ENCODE results near the gene LSM14A. TPM values are rescaled to one million over a fixed set of nuclear protein-coding genes. Genes with fewer than 3 reads are reported as not detected.
A peak's percentile ranks its signal among the peaks of the same experiment; 100 is the strongest.
"Not testable (repeated sequence)": the region's sequence is repeated elsewhere in the genome, so short reads cannot be mapped to it uniquely, and the experiment has no call there.

LSM14A gene
- total RNA-seq, 5 donors from 2014 or later (not counting 1 experiment from before 2014, with no cell fraction given) = 135 to 180 (median 159) TPM

DNA sequence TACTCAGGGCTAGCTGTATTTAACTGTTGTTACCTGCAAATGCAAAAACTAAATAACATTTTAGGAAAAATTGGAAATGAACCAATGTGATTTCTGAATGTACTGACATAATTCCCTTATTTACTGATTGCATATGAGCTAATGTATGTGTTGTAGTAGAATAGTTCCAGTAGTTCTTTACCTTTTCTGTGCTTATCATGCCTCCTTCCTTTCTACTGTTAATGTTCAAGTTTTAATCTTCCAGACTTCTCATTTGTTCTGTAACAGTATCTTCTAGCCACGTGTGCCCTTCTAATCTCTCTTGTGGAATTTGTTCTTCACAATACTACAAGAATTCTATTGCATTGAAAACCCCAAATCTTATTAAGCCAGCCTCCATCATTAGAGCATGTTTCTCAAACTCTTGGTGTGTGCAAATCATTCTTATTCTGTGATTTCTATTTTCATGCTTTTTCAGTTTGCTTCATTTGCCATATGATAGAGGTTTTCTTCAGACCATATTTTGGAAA is 17.7 kb downstream of the LSM14A start:
- H3K36me3 ChIP-seq (ENCODE audit: control insufficient read depth in 2 of 2, extremely low read depth in 1 of 2, insufficient read depth in 1 of 2, low read length in 1 of 2) = peaks cover 0 to 16% of the 10 kb centered on the region in 2 donors
- peaks cover 21 to 28% of the 10 kb centered on the region in 2 experiments for H3K4me1 ChIP-seq (ENCODE audit: control insufficient read depth in 1 of 2, extremely low read depth in 1 of 2, insufficient read depth in 2 of 2, low read length in 2 of 2)
- POLR2A ChIA-PET = no interaction called here
- CTCF ChIA-PET = no interaction called here
- H3K4me1 Mint-ChIP-seq = peaks cover 69 to 78% (median 76%) of the 10 kb centered on the region in 3 donors
- peaks cover 13% of the 10 kb centered on the region for H3K36me3 Mint-ChIP-seq
- ATAC-seq (replicated peaks in 1 of 4) (no peak), DNase-seq (no peak)
- H3K9me3 ChIP-seq = no peaks in the 10 kb centered on the region
- no peaks in the 10 kb centered on the region for H3K9me3 Mint-ChIP-seq
- H3K27ac Mint-ChIP-seq = no peak overlapping the region
- H3K4me3 ChIP-seq (ENCODE audit: control insufficient read depth in 1 of 2, extremely low read depth in 1 of 2, low read length in 1 of 2) = no peak overlapping the region
- H3K27ac ChIP-seq (ENCODE audit: low read length) = no peak overlapping the region
- no peaks in the 10 kb centered on the region for H3K27me3 ChIP-seq (replicated peaks in 1 of 2; ENCODE audit: control insufficient read depth in 2 of 2, extremely low read depth in 1 of 2, insufficient read depth in 2 of 2, low read length in 1 of 2)
- WGBS (ENCODE audit: insufficient coverage) = no CpG with 5 or more reads among the region's 1 CpG
- H3K27me3 Mint-ChIP-seq = no peaks in the 10 kb centered on the region
- H3K4me3 Mint-ChIP-seq = peak overlapping the region in 1 of 3 donors; percentile 13

DNA sequence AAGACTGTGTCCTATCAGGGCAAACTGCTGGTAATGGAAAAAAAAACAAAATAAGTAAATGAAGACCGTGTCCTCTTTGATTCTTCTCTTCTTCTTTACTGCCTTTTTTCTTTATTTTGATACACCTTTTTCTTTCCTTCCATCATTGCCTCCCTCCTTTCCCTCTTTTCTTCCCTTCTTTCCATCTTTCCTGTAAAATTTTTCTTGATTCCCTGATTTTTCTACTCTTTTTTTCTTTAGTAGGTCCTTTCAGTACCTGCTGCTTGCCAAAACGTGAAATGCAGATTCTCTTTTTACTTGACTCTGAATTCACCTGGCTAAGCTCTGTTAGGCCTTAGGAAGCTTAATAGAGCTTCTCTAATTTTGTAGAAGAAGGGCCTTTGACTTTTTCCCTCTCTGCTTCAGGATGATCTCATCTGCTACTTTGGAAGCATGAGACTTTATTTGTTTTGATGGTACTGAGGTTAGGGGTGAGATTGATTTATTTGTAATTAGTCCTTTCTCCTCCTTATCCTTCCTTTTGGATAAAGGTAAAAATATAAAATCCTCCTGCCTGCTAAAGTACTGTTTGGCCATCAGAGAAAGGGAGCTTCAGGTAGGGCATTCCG is 19.2 kb downstream of the LSM14A start:
- Mint-ChIP-seq H3K27ac (peak overlapping the region; percentile 10 to 72), H3K4me1 (peaks cover 59 to 66% (median 63%) of the 10 kb centered on the region in 3 donors), H3K36me3 (peaks cover 12% of the 10 kb centered on the region), H3K4me3 (no peak overlapping the region), H3K27me3 (no peaks in the 10 kb centered on the region), H3K9me3 (no peaks in the 10 kb centered on the region)
- Histone ChIP-seq H3K9me3 (no peaks in the 10 kb centered on the region), H3K4me1 (ENCODE audit: control insufficient read depth in 1 of 2, extremely low read depth in 1 of 2, insufficient read depth in 2 of 2, low read length in 2 of 2) (peaks cover 14 to 19% of the 10 kb centered on the region in 2 experiments), H3K36me3 (ENCODE audit: control insufficient read depth in 2 of 2, extremely low read depth in 1 of 2, insufficient read depth in 1 of 2, low read length in 1 of 2) (peaks cover 0 to 25% of the 10 kb centered on the region in 2 donors), H3K4me3 (ENCODE audit: control insufficient read depth in 1 of 2, extremely low read depth in 1 of 2, low read length in 1 of 2) (no peak overlapping the region), H3K27me3 (replicated peaks in 1 of 2; ENCODE audit: control insufficient read depth in 2 of 2, extremely low read depth in 1 of 2, insufficient read depth in 2 of 2, low read length in 1 of 2) (no peaks in the 10 kb centered on the region), H3K27ac (ENCODE audit: low read length) (no peak overlapping the region)
- no peak for ATAC-seq (replicated peaks in 1 of 4)
- CTCF ChIA-PET = interaction anchor here in 1 of 2 donors (0.8 to 1.6 kb wide), 2 partner anchors 12 to 14 kb away, joined by 3 to 4 read pairs; no protein-coding TSS in a partner anchor
- POLR2A ChIA-PET = interaction anchor here in 1 of 2 donors (0.8 kb wide), 1 partner anchor 381 kb away, joined by 4 read pairs; no protein-coding TSS in a partner anchor
- DNase-seq = no peak
- WGBS (ENCODE audit: insufficient coverage) = no CpG with 5 or more reads among the region's 3 CpGs

DNA sequence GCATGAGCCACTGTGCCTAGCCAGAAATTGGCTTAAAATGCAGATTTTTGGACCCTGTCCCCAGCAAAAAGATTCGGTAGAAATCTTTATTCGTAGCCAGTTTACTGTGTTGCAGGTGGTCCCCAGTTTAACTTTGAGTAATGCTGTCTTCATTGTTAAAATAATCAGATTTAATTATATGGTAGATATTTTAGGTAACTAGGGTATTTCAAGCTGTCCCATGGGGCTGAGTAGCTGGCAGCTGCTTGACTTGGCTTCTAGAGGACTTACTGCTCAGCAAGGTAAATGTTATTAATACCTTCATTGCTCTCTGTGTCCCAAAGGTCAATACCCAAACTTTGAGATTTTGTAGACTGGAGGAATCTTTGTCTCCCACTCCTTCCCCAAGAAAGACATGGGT is 21.1 kb downstream of the LSM14A start:
- peaks cover 6 to 13% of the 10 kb centered on the region in 2 experiments for H3K4me1 ChIP-seq (ENCODE audit: control insufficient read depth in 1 of 2, extremely low read depth in 1 of 2, insufficient read depth in 2 of 2, low read length in 2 of 2)
- no peak overlapping the region for H3K27ac ChIP-seq (ENCODE audit: low read length)
- DNase-seq = no peak
- no peaks in the 10 kb centered on the region for H3K27me3 ChIP-seq (replicated peaks in 1 of 2; ENCODE audit: control insufficient read depth in 2 of 2, extremely low read depth in 1 of 2, insufficient read depth in 2 of 2, low read length in 1 of 2)
- WGBS (ENCODE audit: insufficient coverage) = 100% methylated on average over 1 of the region's 2 CpGs
- CTCF ChIA-PET = no interaction called here
- peaks cover 4 to 29% of the 10 kb centered on the region in 2 donors for H3K36me3 ChIP-seq (ENCODE audit: control insufficient read depth in 2 of 2, extremely low read depth in 1 of 2, insufficient read depth in 1 of 2, low read length in 1 of 2)
- no peaks in the 10 kb centered on the region for H3K9me3 ChIP-seq
- peaks cover 44 to 49% (median 46%) of the 10 kb centered on the region in 3 donors for H3K4me1 Mint-ChIP-seq
- no peak overlapping the region for H3K4me3 ChIP-seq (ENCODE audit: control insufficient read depth in 1 of 2, extremely low read depth in 1 of 2, low read length in 1 of 2)
- no peak overlapping the region for H3K4me3 Mint-ChIP-seq
- no peak for ATAC-seq (replicated peaks in 1 of 4)
- POLR2A ChIA-PET = interaction anchor here in 1 of 2 donors (0.6 kb wide), 1 partner anchor 67 kb away, joined by 6 read pairs; no protein-coding TSS in a partner anchor
- peaks cover 14% of the 10 kb centered on the region for H3K36me3 Mint-ChIP-seq
- H3K27ac Mint-ChIP-seq = no peak overlapping the region
- H3K9me3 Mint-ChIP-seq = no peaks in the 10 kb centered on the region
- H3K27me3 Mint-ChIP-seq = no peaks in the 10 kb centered on the region

DNA sequence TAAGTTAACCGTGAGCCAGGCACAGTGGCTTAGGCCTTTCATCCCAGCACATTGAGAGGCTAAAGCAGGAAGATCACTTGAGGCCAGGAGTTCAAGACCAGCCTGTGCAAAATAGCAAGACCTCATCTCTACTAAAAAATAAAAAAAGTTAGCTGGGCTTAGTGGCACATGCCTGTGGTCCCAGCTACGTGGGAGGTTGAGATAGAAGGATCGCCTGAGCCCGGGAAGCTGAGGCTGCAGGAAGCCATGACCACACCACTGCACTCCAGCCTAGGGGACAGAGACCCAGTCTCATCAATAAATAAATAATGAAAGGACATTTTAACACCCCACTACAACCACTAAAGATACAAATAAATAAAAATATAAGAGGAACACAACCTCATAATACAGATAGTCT is 21.6 kb downstream of the LSM14A start:
- Histone ChIP-seq H3K27me3 (replicated peaks in 1 of 2; ENCODE audit: control insufficient read depth in 2 of 2, extremely low read depth in 1 of 2, insufficient read depth in 2 of 2, low read length in 1 of 2) (no peaks in the 10 kb centered on the region), H3K36me3 (ENCODE audit: control insufficient read depth in 2 of 2, extremely low read depth in 1 of 2, insufficient read depth in 1 of 2, low read length in 1 of 2) (peaks cover 4 to 32% of the 10 kb centered on the region in 2 donors), H3K4me3 (ENCODE audit: control insufficient read depth in 1 of 2, extremely low read depth in 1 of 2, low read length in 1 of 2) (no peak overlapping the region), H3K4me1 (ENCODE audit: control insufficient read depth in 1 of 2, extremely low read depth in 1 of 2, insufficient read depth in 2 of 2, low read length in 2 of 2) (peaks cover 6 to 11% of the 10 kb centered on the region in 2 experiments), H3K9me3 (no peaks in the 10 kb centered on the region), H3K27ac (ENCODE audit: low read length) (no peak overlapping the region)
- no CpG with 5 or more reads among the region's 4 CpGs for WGBS (ENCODE audit: insufficient coverage)
- no peak for ATAC-seq (replicated peaks in 1 of 4)
- ChIA-PET POLR2A (interaction anchor here (0.6 kb wide), 2 partner anchors 83 to 250 kb away, joined by 5 to 9 read pairs; no protein-coding TSS in a partner anchor), CTCF (interaction anchor here in 1 of 2 donors (0.6 kb wide), 1 partner anchor 27 kb away, joined by 4 read pairs; no protein-coding TSS in a partner anchor)
- peaks cover 14% of the 10 kb centered on the region for H3K36me3 Mint-ChIP-seq
- no peak overlapping the region for H3K4me3 Mint-ChIP-seq
- no peak for DNase-seq
- H3K27ac Mint-ChIP-seq = no peak overlapping the region
- H3K4me1 Mint-ChIP-seq = peaks cover 40 to 45% (median 42%) of the 10 kb centered on the region in 3 donors
- H3K9me3 Mint-ChIP-seq = no peaks in the 10 kb centered on the region
- H3K27me3 Mint-ChIP-seq = no peaks in the 10 kb centered on the region

DNA sequence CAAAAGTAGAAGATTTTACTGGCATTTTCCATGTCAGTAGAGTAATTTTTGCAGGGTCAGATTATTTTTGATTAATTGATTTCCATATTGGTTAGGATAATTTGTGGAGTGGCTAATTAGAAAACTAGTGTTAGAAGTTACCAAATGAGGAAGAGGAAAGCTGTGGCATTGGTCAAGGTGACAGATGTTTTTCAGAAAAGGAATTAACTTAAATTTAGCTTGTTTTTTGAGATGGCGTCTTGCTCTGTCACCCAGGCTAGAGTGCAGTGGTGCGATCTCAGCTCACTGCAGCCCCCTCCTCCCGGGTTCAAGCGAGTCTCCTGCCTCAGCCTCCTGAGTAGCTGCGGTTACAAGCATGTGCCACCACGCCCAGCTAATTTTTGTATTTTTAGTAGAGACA is 28.8 kb downstream of the LSM14A start:
- Histone ChIP-seq H3K9me3 (no peaks in the 10 kb centered on the region), H3K27ac (ENCODE audit: low read length) (no peak overlapping the region), H3K36me3 (ENCODE audit: control insufficient read depth in 2 of 2, extremely low read depth in 1 of 2, insufficient read depth in 1 of 2, low read length in 1 of 2) (peaks cover 7 to 37% of the 10 kb centered on the region in 2 donors), H3K4me1 (ENCODE audit: control insufficient read depth in 1 of 2, extremely low read depth in 1 of 2, insufficient read depth in 2 of 2, low read length in 2 of 2) (no peaks in the 10 kb centered on the region), H3K4me3 (ENCODE audit: control insufficient read depth in 1 of 2, extremely low read depth in 1 of 2, low read length in 1 of 2) (no peak overlapping the region), H3K27me3 (replicated peaks in 1 of 2; ENCODE audit: control insufficient read depth in 2 of 2, extremely low read depth in 1 of 2, insufficient read depth in 2 of 2, low read length in 1 of 2) (no peaks in the 10 kb centered on the region)
- peak overlapping the region; percentile 15 to 59 for H3K27ac Mint-ChIP-seq
- peaks cover 9 to 17% (median 10%) of the 10 kb centered on the region in 3 donors for H3K4me1 Mint-ChIP-seq
- H3K4me3 Mint-ChIP-seq = no peak overlapping the region
- DNase-seq = no peak
- no peaks in the 10 kb centered on the region for H3K27me3 Mint-ChIP-seq
- H3K36me3 Mint-ChIP-seq = peaks cover 29% of the 10 kb centered on the region
- H3K9me3 Mint-ChIP-seq = no peaks in the 10 kb centered on the region
- ChIA-PET CTCF (no interaction called here), POLR2A (no interaction called here)
- WGBS (ENCODE audit: insufficient coverage) = 96% methylated on average over 4 of the region's 6 CpGs
- no peak for ATAC-seq (replicated peaks in 1 of 4)

DNA sequence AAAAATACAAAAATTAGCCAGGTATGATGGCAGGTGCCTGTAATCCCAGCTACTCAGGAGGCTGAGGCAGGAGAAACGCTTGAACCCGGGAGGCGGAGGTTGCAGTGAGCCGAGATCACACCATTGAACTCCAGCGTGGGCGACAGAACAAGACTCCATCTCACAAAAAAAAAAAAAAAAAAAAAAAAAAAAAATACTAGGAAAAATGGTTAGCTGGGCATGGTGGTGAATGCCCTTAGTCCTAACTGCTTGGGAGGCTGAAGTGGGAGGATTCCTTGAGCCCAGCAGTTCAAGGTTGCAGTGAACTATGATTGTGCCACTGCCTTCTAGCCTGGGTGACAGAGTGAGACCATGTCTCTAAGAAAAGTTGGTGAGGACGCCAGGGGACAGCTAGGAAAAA is 33.0 kb downstream of the LSM14A start:
- not testable (repeated sequence) for H3K4me3 Mint-ChIP-seq; H3K27ac ChIP-seq (ENCODE audit: low read length); ATAC-seq (replicated peaks in 1 of 4); H3K9me3 Mint-ChIP-seq; H3K9me3 ChIP-seq; H3K4me1 ChIP-seq (ENCODE audit: control insufficient read depth in 1 of 2, extremely low read depth in 1 of 2, insufficient read depth in 2 of 2, low read length in 2 of 2); H3K27me3 ChIP-seq (replicated peaks in 1 of 2; ENCODE audit: control insufficient read depth in 2 of 2, extremely low read depth in 1 of 2, insufficient read depth in 2 of 2, low read length in 1 of 2); DNase-seq; H3K27ac Mint-ChIP-seq; H3K4me3 ChIP-seq (ENCODE audit: control insufficient read depth in 1 of 2, extremely low read depth in 1 of 2, low read length in 1 of 2); H3K27me3 Mint-ChIP-seq
- H3K36me3 ChIP-seq (ENCODE audit: control insufficient read depth in 2 of 2, extremely low read depth in 1 of 2, insufficient read depth in 1 of 2, low read length in 1 of 2) = peaks cover 5 to 42% of the 10 kb centered on the region in 2 donors
- Mint-ChIP-seq H3K36me3 (peaks cover 19% of the 10 kb centered on the region), H3K4me1 (peaks cover 9 to 19% (median 9%) of the 10 kb centered on the region in 3 donors)
- WGBS (ENCODE audit: insufficient coverage) = no CpG with 5 or more reads among the region's 7 CpGs
- CTCF ChIA-PET = interaction anchor here in 1 of 2 donors (0.6 kb wide), 1 partner anchor 12 kb away, joined by 4 read pairs; no protein-coding TSS in a partner anchor
- POLR2A ChIA-PET = interaction anchor here in 1 of 2 donors (0.6 kb wide), 1 partner anchor 24 kb away, joined by 3 read pairs; no protein-coding TSS in a partner anchor
